Endothelial cell of umbilical vein (primary cell): ENCODE measurements around the gene TMPRSS3. TPM values are rescaled to one million over a fixed set of nuclear protein-coding genes. Genes with fewer than 3 reads are reported as not detected.

Source experiments
- BruUV-seq: library from RNA; stranded (reverse); fragments of 400-500 nt; replicated peaks from 2 replicates; lab custom pipeline; 2021; lab: Mats Ljungman, UMichigan
- CTCF ChIA-PET: fragments of 300-600, 350-600 bp; sonication (Branson Sonifier 250); formaldehyde crosslinking; loops from one replicate; lab custom pipeline; 2021; ENCODE audit warnings: antibody characterized with exemption, inconsistent platforms; lab: Charles Lee
- POLR2A ChIA-PET: fragments of 300-600, 350-600 bp; sonication (Branson Sonifier 250); formaldehyde crosslinking; loops from one replicate; lab custom pipeline; 2021; ENCODE audit warnings: antibody characterized with exemption, inconsistent platforms; lab: Charles Lee
- DNase-seq: peaks from one replicate; pipeline ENCODE4 v3.0.0-alpha.2; 2011; ENCODE audit warnings: low read depth, low spot score
- FAIRE-seq: peaks from 2 replicates; lab custom pipeline; 2011; peaks lifted over from hg19 to GRCh38; lab: Jason Lieb, UNC
- H2AFZ ChIP-seq: 2 replicates; pipeline ENCODE4 v1.6.0; 2012; ENCODE audit warnings: low read depth, low read length, control low read depth, inconsistent platforms
- H3K27ac ChIP-seq: 2 replicates; pipeline ENCODE4 v1.5.1; 2011; ENCODE audit warnings: low read depth, mild to moderate bottlenecking, control low read depth, low read length, moderate library complexity; ENCODE audit not compliant: insufficient read depth
- H3K27me3 ChIP-seq, 2 experiments: 2 replicates each; pipeline versions ENCODE4 v1.6.0 to v1.6.1; 2011; ENCODE audit warnings: low read length in 2 of 2, mixed read lengths in 1 of 2; ENCODE audit not compliant: control insufficient read depth in 2 of 2, insufficient read depth in 2 of 2
- H3K36me3 ChIP-seq, 2 experiments: 2 replicates in 1 of 2; 3 replicates in 1 of 2; pipeline ENCODE4 v1.5.1; 2011; ENCODE audit warnings: low read length in 2 of 2, mild to moderate bottlenecking in 1 of 2, moderate library complexity in 1 of 2; ENCODE audit not compliant: control insufficient read depth in 2 of 2, insufficient read depth in 2 of 2; ENCODE audit errors: extremely low read depth in 1 of 2
- H3K4me1 ChIP-seq: 3 replicates; pipeline ENCODE4 v1.5.1; 2011; ENCODE audit warnings: mild to moderate bottlenecking, low read length; ENCODE audit not compliant: control insufficient read depth, insufficient read depth; ENCODE audit errors: extremely low read depth
- H3K4me2 ChIP-seq: 2 replicates; pipeline ENCODE4 v1.6.1; 2011; ENCODE audit warnings: low read length, control low read depth, mixed read lengths; ENCODE audit not compliant: insufficient read depth
- H3K4me3 ChIP-seq, 3 experiments: fragments of 200-600 bp in 1 of 3; sonication (generic), shearing (Covaris generic) in 1 of 3; replicated peaks in 1 of 3; 2 replicates each; pipeline ENCODE4 v1.5.1; 2011 to 2016; ENCODE audit warnings: control low read depth in 3 of 3, low read length in 3 of 3, mild to moderate bottlenecking in 2 of 3, inconsistent platforms in 1 of 3, low read depth in 1 of 3, moderate library complexity in 1 of 3; ENCODE audit not compliant: insufficient read depth in 1 of 3
- H3K79me2 ChIP-seq: 2 replicates; pipeline ENCODE4 v1.6.0; 2012; ENCODE audit warnings: low read length, inconsistent platforms; ENCODE audit not compliant: control insufficient read depth, insufficient read depth
- H3K9ac ChIP-seq: replicated peaks from 2 replicates; pipeline ENCODE3; 2011; ENCODE audit warnings: low read length, control low read depth; ENCODE audit not compliant: insufficient read depth; ENCODE audit errors: extremely low read depth
- H3K9me1 ChIP-seq: replicated peaks from 3 replicates; pipeline ENCODE4 v1.6.0; 2011; ENCODE audit warnings: mild to moderate bottlenecking, low read length; ENCODE audit not compliant: control insufficient read depth, insufficient read depth; ENCODE audit errors: extremely low read depth
- H3K9me3 ChIP-seq: replicated peaks from 2 replicates; pipeline ENCODE4 v1.5.1; 2012; ENCODE audit warnings: low read length, inconsistent platforms; ENCODE audit not compliant: control insufficient read depth, insufficient read depth
- H4K20me1 ChIP-seq: replicated peaks from 2 replicates; pipeline ENCODE3; 2011; ENCODE audit warnings: mild to moderate bottlenecking, low read length; ENCODE audit not compliant: control insufficient read depth, insufficient read depth; ENCODE audit errors: extremely low read depth
- EZH2 ChIP-seq: IDR thresholded peaks from 2 replicates; pipeline ENCODE4 v1.6.1; 2012; ENCODE audit warnings: borderline replicate concordance, low read depth, mild to moderate bottlenecking, moderate library complexity, low read length, inconsistent platforms; ENCODE audit not compliant: severe bottlenecking
- FOS ChIP-seq: IDR thresholded peaks from 2 replicates; pipeline ENCODE4 v1.6.1; 2011; ENCODE audit warnings: mild to moderate bottlenecking, low read length, moderate library complexity, borderline replicate concordance; ENCODE audit not compliant: insufficient read depth
- GATA2 ChIP-seq: IDR thresholded peaks from 2 replicates; pipeline ENCODE4 v1.7.0; 2011; ENCODE audit warnings: low read depth, mild to moderate bottlenecking, moderate library complexity, mixed read lengths, low read length; ENCODE audit not compliant: insufficient read length, insufficient read depth
- MYC ChIP-seq: IDR thresholded peaks from one replicate; pipeline ENCODE4 v1.6.1; 2011; ENCODE audit warnings: mild to moderate bottlenecking, low read depth, low read length
- POLR2A ChIP-seq: IDR thresholded peaks from 2 replicates; pipeline ENCODE4 v1.6.1; 2012; ENCODE audit warnings: low read depth, mild to moderate bottlenecking, control low read depth, low read length
- dilution Hi-C: fragments of 300-500 bp; cut with MboI; formaldehyde crosslinking; loops from one replicate; pipeline ENCODE4 v1.15.0; 2019; ENCODE audit warnings: low sequenced_read_pairs; ENCODE audit not compliant: extremely low pct_ligation_motif_present
- intact Hi-C: fragments of 100-400 bp; cut with micrococcal nuclease; formaldehyde crosslinking; loops from one replicate; pipeline ENCODE4 v1.10.0; 2022
- polyA plus RNA-seq, 4 experiments: library from polyadenylated mRNA; depleted of rRNA in 3 of 4; stranded (reverse) in 3 of 4; unstranded in 1 of 4; fragments of >200 nt; gene quantifications; 2 replicates each; pipeline versions ENCODE4 v1.2.1 to v1.2.3, GENCODE V29; 2011 to 2012; ENCODE audit warnings: missing spikeins in 1 of 4
- total RNA-seq: library from RNA; stranded (reverse); gene quantifications from 2 replicates; pipeline ENCODE4 v1.2.3, GENCODE V29; 2021
- TF ChIP-seq, protein P1 (sequence below), 2 donors: IDR thresholded peaks; 1 replicate in 1 of 2; 2 replicates in 1 of 2; pipeline ENCODE4 v1.5.1; 2011; ENCODE audit warnings: low read length in 2 of 2, mild to moderate bottlenecking in 2 of 2, moderate library complexity in 2 of 2, control low read depth in 1 of 2, inconsistent platforms in 1 of 2, low read depth in 1 of 2; ENCODE audit not compliant: insufficient read depth in 1 of 2; ENCODE audit errors: extremely low read depth in 1 of 2

TMPRSS3 gene
- total and polyA plus RNA-seq, 2 donors (not counting 3 experiments of a cell fraction or from before 2014, with no cell fraction given), result not detected

DNA sequence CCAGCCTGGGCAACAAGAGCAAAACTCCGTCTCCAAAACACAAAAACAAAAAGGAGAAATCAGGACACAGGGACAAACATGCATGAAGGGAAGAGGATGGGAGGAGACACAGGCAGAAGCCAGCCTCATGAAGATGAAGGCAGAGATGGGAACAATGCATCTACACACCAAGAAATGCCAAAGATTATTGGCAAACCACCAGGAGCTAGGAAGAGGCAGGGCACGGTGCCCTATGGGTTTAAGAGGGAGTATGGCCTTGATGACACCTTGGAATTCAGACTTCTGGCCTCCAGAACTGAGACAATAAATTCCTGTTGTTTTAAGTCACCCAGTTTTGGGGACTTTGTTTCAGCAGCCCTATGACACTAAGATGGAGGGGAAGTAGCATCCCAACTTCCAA, 5.2 kb downstream of the TMPRSS3 start:
- intact Hi-C loops (no loop called here), dilution Hi-C loops (no loop called here)
- no TSS peak for BruUV-seq
- Histone ChIP-seq H2AFZ (no peak overlapping the region), H3K27ac (no peak overlapping the region), H3K9me1 (no peaks in the 10 kb centered on the region), H3K4me3 (no peak overlapping the region), H3K27me3 (peaks cover 4 to 31% of the 10 kb centered on the region in 2 experiments), H3K9me3 (no peaks in the 10 kb centered on the region), H3K4me2 (no peak overlapping the region), H3K79me2 (no peaks in the 10 kb centered on the region), H3K4me1 (no peaks in the 10 kb centered on the region), H3K9ac (no peak overlapping the region), H4K20me1 (no peaks in the 10 kb centered on the region), H3K36me3 (no peaks in the 10 kb centered on the region)
- FAIRE-seq (no peak), DNase-seq (no peak)
- POLR2A ChIA-PET, result no interaction called here
- TF ChIP-seq POLR2A (no peak), FOS (no peak), EZH2 (no peak)
- TF ChIP-seq, protein P1, sequence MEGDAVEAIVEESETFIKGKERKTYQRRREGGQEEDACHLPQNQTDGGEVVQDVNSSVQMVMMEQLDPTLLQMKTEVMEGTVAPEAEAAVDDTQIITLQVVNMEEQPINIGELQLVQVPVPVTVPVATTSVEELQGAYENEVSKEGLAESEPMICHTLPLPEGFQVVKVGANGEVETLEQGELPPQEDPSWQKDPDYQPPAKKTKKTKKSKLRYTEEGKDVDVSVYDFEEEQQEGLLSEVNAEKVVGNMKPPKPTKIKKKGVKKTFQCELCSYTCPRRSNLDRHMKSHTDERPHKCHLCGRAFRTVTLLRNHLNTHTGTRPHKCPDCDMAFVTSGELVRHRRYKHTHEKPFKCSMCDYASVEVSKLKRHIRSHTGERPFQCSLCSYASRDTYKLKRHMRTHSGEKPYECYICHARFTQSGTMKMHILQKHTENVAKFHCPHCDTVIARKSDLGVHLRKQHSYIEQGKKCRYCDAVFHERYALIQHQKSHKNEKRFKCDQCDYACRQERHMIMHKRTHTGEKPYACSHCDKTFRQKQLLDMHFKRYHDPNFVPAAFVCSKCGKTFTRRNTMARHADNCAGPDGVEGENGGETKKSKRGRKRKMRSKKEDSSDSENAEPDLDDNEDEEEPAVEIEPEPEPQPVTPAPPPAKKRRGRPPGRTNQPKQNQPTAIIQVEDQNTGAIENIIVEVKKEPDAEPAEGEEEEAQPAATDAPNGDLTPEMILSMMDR (IDR thresholded peaks at IDR 0.05; ENCODE audit: extremely low read depth in 1 of 2, insufficient read depth in 1 of 2, low read depth in 1 of 2, low read length in 2 of 2), result no peak
- CTCF ChIA-PET, result no interaction called here

DNA sequence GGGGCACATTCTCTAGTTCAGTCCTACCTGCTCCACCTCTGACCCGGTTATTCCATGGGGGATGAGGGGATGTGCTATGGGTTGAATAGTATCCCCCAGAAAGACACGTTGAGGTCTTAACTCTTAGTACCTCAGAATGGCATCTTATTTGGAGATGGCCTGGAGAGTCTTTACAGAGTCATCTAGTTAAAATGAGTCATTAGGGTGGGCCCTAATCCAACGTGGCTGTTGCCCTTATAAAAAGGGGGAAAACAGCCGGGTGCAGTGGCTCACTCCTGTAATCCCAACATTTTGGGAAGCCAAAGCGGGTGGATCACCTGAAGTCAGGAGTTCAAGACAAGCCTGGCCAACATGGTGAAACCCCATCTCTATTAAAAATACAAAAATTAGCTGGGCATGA, 5.7 kb downstream of the TMPRSS3 start:
- ChIA-PET POLR2A (no interaction called here), CTCF (no interaction called here)
- Histone ChIP-seq H3K4me1 (no peaks in the 10 kb centered on the region), H4K20me1 (no peaks in the 10 kb centered on the region), H3K27me3 (peaks cover 4 to 30% of the 10 kb centered on the region in 2 experiments), H3K4me3 (no peak overlapping the region), H3K27ac (no peak overlapping the region), H3K4me2 (no peak overlapping the region), H3K9ac (no peak overlapping the region), H3K9me1 (no peaks in the 10 kb centered on the region), H3K9me3 (no peaks in the 10 kb centered on the region), H3K36me3 (no peaks in the 10 kb centered on the region), H2AFZ (no peak overlapping the region), H3K79me2 (no peaks in the 10 kb centered on the region)
- no peak for TF ChIP-seq GATA2
- no peak for TF ChIP-seq MYC
- dilution Hi-C loops, result no loop called here
- BruUV-seq, result no TSS peak
- FAIRE-seq (no peak), DNase-seq (no peak)
- intact Hi-C loops, result no loop called here
